H1 (cell line): ENCODE data around the gene LRRFIP1. TPM values are rescaled to one million over a fixed set of nuclear protein-coding genes. Genes with fewer than 3 reads are reported as not detected.

Experiments
- CTCF ChIA-PET: fragments of 300-600 bp; sonication (Branson Sonifier 250); formaldehyde crosslinking; loops from one replicate; lab custom pipeline; 2021; ENCODE audit not compliant: partially characterized antibody; lab: Charles Lee
- POLR2A ChIA-PET: fragments of 300-600 bp; sonication (Branson Sonifier 250); formaldehyde crosslinking; loops from one replicate; lab custom pipeline; 2021; ENCODE audit warnings: inconsistent platforms; ENCODE audit not compliant: partially characterized antibody; lab: Charles Lee
- DNase-seq, 2 experiments: peaks; one replicate each; pipeline versions ENCODE4 v3.0.0 to v3.0.0-alpha.2; 2010 to 2022; ENCODE audit warnings: low spot score in 2 of 2, low read depth in 1 of 2, mixed read lengths in 1 of 2
- FAIRE-seq: peaks from 2 replicates; lab custom pipeline; 2011; peaks lifted over from hg19 to GRCh38; lab: Jason Lieb, UNC
- H2AFZ ChIP-seq: 2 replicates; pipeline ENCODE4 v1.8.1; 2012; ENCODE audit warnings: low read length, inconsistent platforms
- H2AK5ac ChIP-seq: 2 replicates; pipeline ENCODE4 v1.6.1; 2013; ENCODE audit warnings: low read depth, low read length
- H2BK120ac ChIP-seq: replicated peaks from 2 replicates; pipeline ENCODE3; 2013; ENCODE audit warnings: low read depth, low read length, inconsistent platforms
- H2BK12ac ChIP-seq: 2 replicates; pipeline ENCODE4 v1.6.1; 2013; ENCODE audit warnings: low read depth, low read length
- H2BK15ac ChIP-seq: 2 replicates; pipeline ENCODE4 v1.6.1; 2013; ENCODE audit warnings: low read length
- H2BK20ac ChIP-seq: 2 replicates; pipeline ENCODE4 v1.6.1; 2013; ENCODE audit warnings: low read length
- H2BK5ac ChIP-seq: 2 replicates; pipeline ENCODE4 v1.6.1; 2013; ENCODE audit warnings: low read depth, low read length
- H3K14ac ChIP-seq: 2 replicates; pipeline ENCODE4 v1.6.1; 2013; ENCODE audit warnings: inconsistent platforms; ENCODE audit not compliant: insufficient read length
- H3K18ac ChIP-seq: 2 replicates; pipeline ENCODE4 v1.6.1; 2013; ENCODE audit warnings: low read length; ENCODE audit errors: extremely low read depth
- H3K23ac ChIP-seq: 2 replicates; pipeline ENCODE4 v1.6.1; 2013; ENCODE audit warnings: inconsistent platforms; ENCODE audit not compliant: insufficient read length
- H3K23me2 ChIP-seq: 2 replicates; pipeline ENCODE4 v1.6.1; 2013; ENCODE audit warnings: low read depth, low read length
- H3K27ac ChIP-seq: 2 replicates; pipeline ENCODE4 v1.6.1; 2011; ENCODE audit warnings: low read depth, low read length, inconsistent platforms
- H3K27me3 ChIP-seq, 4 experiments: replicated peaks in 1 of 4; 1 replicate in 1 of 4; 2 replicates in 3 of 4; pipeline versions ENCODE4 v1.6.1 to v1.8.1; 2011 to 2013; ENCODE audit warnings: low read length in 3 of 4, mild to moderate bottlenecking in 3 of 4, inconsistent platforms in 2 of 4, mixed read lengths in 2 of 4, moderate library complexity in 1 of 4; ENCODE audit not compliant: control insufficient read depth in 3 of 4, insufficient read depth in 3 of 4; ENCODE audit errors: extremely low read depth in 1 of 4
- H3K36me3 ChIP-seq, 4 experiments: 2 replicates each; pipeline versions ENCODE4 v1.6.1 to v1.8.1; 2011 to 2013; ENCODE audit warnings: mild to moderate bottlenecking in 4 of 4, low read length in 3 of 4, moderate library complexity in 2 of 4, control low read depth in 1 of 4, inconsistent platforms in 1 of 4; ENCODE audit not compliant: insufficient read depth in 4 of 4, control insufficient read depth in 2 of 4
- H3K4ac ChIP-seq: replicated peaks from 2 replicates; pipeline ENCODE3; 2013; ENCODE audit warnings: low read length, low read depth, mixed read lengths, inconsistent platforms; ENCODE audit not compliant: insufficient read length
- H3K4me1 ChIP-seq, 4 experiments: replicated peaks in 1 of 4; 1 replicate in 1 of 4; 2 replicates in 3 of 4; pipeline versions ENCODE4 v1.6.1 to v1.8.1; 2011 to 2013; ENCODE audit warnings: low read length in 3 of 4, inconsistent platforms in 2 of 4, mixed read lengths in 1 of 4; ENCODE audit not compliant: insufficient read depth in 4 of 4, control insufficient read depth in 3 of 4
- H3K4me2 ChIP-seq, 2 experiments: 2 replicates each; pipeline versions ENCODE4 v1.6.1 to v1.8.1; 2011 to 2013; ENCODE audit warnings: low read depth in 2 of 2, low read length in 2 of 2, control low read depth in 1 of 2, inconsistent platforms in 1 of 2, mild to moderate bottlenecking in 1 of 2; ENCODE audit not compliant: insufficient read depth in 1 of 2
- H3K4me3 ChIP-seq, 4 experiments: fragments of 200-600, 300-600 bp in 1 of 4; sonication (generic), shearing (Covaris generic), sonication (Bioruptor Twin) in 1 of 4; 2 replicates each; pipeline versions ENCODE4 v1.5.1 to v1.8.1; 2011 to 2016; ENCODE audit warnings: low read length in 4 of 4, low read depth in 3 of 4, control low read depth in 2 of 4, inconsistent platforms in 2 of 4, mild to moderate bottlenecking in 2 of 4, mixed read lengths in 1 of 4, moderate library complexity in 1 of 4; ENCODE audit not compliant: insufficient read depth in 2 of 4; ENCODE audit errors: extremely low read depth in 1 of 4
- H3K56ac ChIP-seq: replicated peaks from 2 replicates; pipeline ENCODE3; 2013; ENCODE audit warnings: low read depth, mild to moderate bottlenecking, mixed read lengths, low read length, inconsistent platforms; ENCODE audit not compliant: insufficient read length
- H3K79me1 ChIP-seq: 2 replicates; pipeline ENCODE4 v1.6.1; 2013; ENCODE audit warnings: low read depth, low read length, control low read depth
- H3K79me2 ChIP-seq, 2 experiments: 2 replicates each; pipeline versions ENCODE4 v1.6.1 to v1.8.1; 2012 to 2013; ENCODE audit warnings: low read length in 2 of 2, mild to moderate bottlenecking in 2 of 2, inconsistent platforms in 1 of 2; ENCODE audit not compliant: insufficient read depth in 2 of 2, control insufficient read depth in 1 of 2
- H3K9ac ChIP-seq, 4 experiments: replicated peaks in 1 of 4; 1 replicate in 1 of 4; 2 replicates in 3 of 4; pipeline versions ENCODE4 v1.6.1 to v1.8.1; 2011 to 2013; ENCODE audit warnings: low read depth in 3 of 4, low read length in 3 of 4, control low read depth in 2 of 4, mild to moderate bottlenecking in 2 of 4, moderate library complexity in 2 of 4, inconsistent platforms in 1 of 4; ENCODE audit errors: extremely low read depth in 1 of 4
- H3K9me3 ChIP-seq, 2 experiments: 2 replicates each; pipeline versions ENCODE4 v1.6.1 to v1.8.1; 2012 to 2013; ENCODE audit warnings: mild to moderate bottlenecking in 2 of 2, moderate library complexity in 2 of 2, control low read depth in 1 of 2, inconsistent platforms in 1 of 2, low read depth in 1 of 2, low read length in 1 of 2, mixed read lengths in 1 of 2; ENCODE audit not compliant: insufficient read depth in 2 of 2
- H4K20me1 ChIP-seq, 2 experiments: replicated peaks in 1 of 2; 2 replicates each; pipeline versions ENCODE3 to v1.8.1; 2011 to 2013; ENCODE audit warnings: inconsistent platforms in 2 of 2, low read length in 2 of 2, mild to moderate bottlenecking in 1 of 2; ENCODE audit not compliant: insufficient read depth in 2 of 2, control insufficient read depth in 1 of 2
- H4K5ac ChIP-seq: 2 replicates; pipeline ENCODE4 v1.6.1; 2013; ENCODE audit warnings: low read length, low read depth, mixed read lengths, inconsistent platforms; ENCODE audit not compliant: insufficient read length
- H4K8ac ChIP-seq: 2 replicates; pipeline ENCODE4 v1.8.0; 2013; ENCODE audit warnings: mild to moderate bottlenecking, moderate library complexity, low read length, inconsistent platforms; ENCODE audit not compliant: insufficient read depth; ENCODE audit errors: extremely low read depth
- H4K91ac ChIP-seq: replicated peaks from 2 replicates; pipeline ENCODE3; 2013; ENCODE audit warnings: low read length, mixed read lengths, inconsistent platforms; ENCODE audit not compliant: insufficient read length
- BACH1 ChIP-seq: IDR thresholded peaks from 2 replicates; pipeline ENCODE4 v1.6.1; 2012; ENCODE audit warnings: low read length, improper control_type of control experiment
- POU5F1 ChIP-seq: IDR thresholded peaks from 2 replicates; pipeline ENCODE4 v1.6.1; 2011; ENCODE audit warnings: low read depth, mild to moderate bottlenecking, low read length, moderate library complexity
- SIX5 ChIP-seq: IDR thresholded peaks from 2 replicates; pipeline ENCODE4 v1.6.1; 2011; ENCODE audit warnings: mild to moderate bottlenecking, low read depth, low read length
- TAF7 ChIP-seq: optimal IDR thresholded peaks from 2 replicates; pipeline ENCODE3; 2011; ENCODE audit warnings: low read depth, mild to moderate bottlenecking, inconsistent platforms, low read length, moderate library complexity, borderline replicate concordance
- TBP ChIP-seq: IDR thresholded peaks from 2 replicates; pipeline ENCODE4 v1.6.1; 2011; ENCODE audit warnings: low read depth, low read length, improper control_type of control experiment
- WGBS, 2 experiments: shearing (Covaris generic) in 1 of 2; methylation state at CpG; one replicate each; pipeline versions ENCODE4 v1.1.6 to v1.1.7; 2013 to 2015; ENCODE audit warnings: low lambda C conversion rate in 2 of 2, mixed read lengths in 2 of 2, inconsistent platforms in 1 of 2, low coverage in 1 of 2, missing lambda C conversion rate in 1 of 2; ENCODE audit not compliant: insufficient replicate concordance in 2 of 2, insufficient coverage in 1 of 2, insufficient read length in 1 of 2; ENCODE audit errors: extremely low coverage in 1 of 2, missing lambda C conversion rate in 1 of 2; 5-methylcytosine and 5-hydroxymethylcytosine counted together
- polyA plus RNA-seq, 7 experiments: library from polyadenylated mRNA; depleted of rRNA in 3 of 7; stranded (reverse) in 5 of 7; unstranded in 2 of 7; fragments of >200 nt in 5 of 7; fragments of 200-250 nt in 2 of 7; gene quantifications; 1 replicate in 5 of 7; 2 replicates in 1 of 7; 4 replicates in 1 of 7; pipeline versions ENCODE4 v1.2.1 to v1.2.3, GENCODE V29; 2011 to 2013; ENCODE audit warnings: missing spikeins in 2 of 7, mixed read lengths in 2 of 7
- total RNA-seq: library from RNA; stranded (reverse); fragmentation: NEBNext Ultra II Directional; extraction: Animal tissue kit (Norgen Biotek cat#: 25700); gene quantifications from 2 replicates; pipeline ENCODE4 v1.2.1, GENCODE V29; 2021
- TF ChIP-seq, protein P1 (sequence below): IDR thresholded peaks from 2 replicates; pipeline ENCODE4 v1.6.1; 2012; ENCODE audit warnings: low read length, inconsistent platforms

The LRRFIP1 gene
- total and polyA plus RNA-seq, 2 of the 8 experiments (the other 6 are each of a cell fraction or from before 2014, with no cell fraction given): 12.1 to 75.8 TPM

DNA sequence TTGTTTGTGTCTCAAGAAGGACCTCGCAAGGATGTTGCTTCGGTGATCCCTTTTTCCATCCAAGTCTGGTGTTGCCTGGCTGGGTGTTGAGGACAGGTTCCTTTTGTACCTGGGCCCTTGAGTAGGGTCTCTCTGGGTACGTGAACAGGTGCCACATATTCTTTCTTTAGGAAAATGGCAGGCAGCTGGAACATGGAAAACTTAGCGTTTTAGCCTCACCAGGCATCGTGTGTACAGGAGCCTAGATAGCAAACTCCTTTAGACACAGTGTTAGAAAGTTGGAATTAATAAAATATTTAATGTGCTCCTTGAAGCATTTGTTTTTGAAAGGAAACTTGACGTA is 116.9 kb downstream of the LRRFIP1 start:
- Histone ChIP-seq H3K4me3 (no peak overlapping the region), H4K5ac (no peak overlapping the region), H3K14ac (no peak overlapping the region), H3K23ac (no peak overlapping the region), H2BK15ac (no peak overlapping the region), H4K91ac (no peak overlapping the region), H3K36me3 (peaks cover 0 to 3% (median 1%) of the 10 kb centered on the region in 4 experiments; a peak in 1 of 8 replicates), H3K79me1 (peaks cover 4% of the 10 kb centered on the region; the same call in 1 of the 2 replicates), H3K9ac (no peak overlapping the region), H4K8ac (no peak overlapping the region), H3K4me1 (peaks cover 0 to 7% (median 3%) of the 10 kb centered on the region in 4 experiments; a peak in 4 of 7 replicates), H2AFZ (no peak overlapping the region), H3K23me2 (no peaks in the 10 kb centered on the region), H3K56ac (no peak overlapping the region), H2BK120ac (no peak overlapping the region), H3K27me3 (no peaks in the 10 kb centered on the region), H4K20me1 (peaks cover 4 to 8% of the 10 kb centered on the region in 2 experiments), H3K79me2 (peaks cover 0 to 21% of the 10 kb centered on the region in 2 experiments; a peak in 1 of 4 replicates), H2BK5ac (no peak overlapping the region), H3K18ac (no peak overlapping the region), H3K27ac (no peak overlapping the region), H3K4me2 (no peak overlapping the region), H3K9me3 (no peaks in the 10 kb centered on the region), H2BK12ac (no peak overlapping the region), H3K4ac (no peak overlapping the region), H2AK5ac (no peak overlapping the region), H2BK20ac (no peak overlapping the region)
- TF ChIP-seq TBP: no peak
- no peak for TF ChIP-seq TAF7
- no peak for TF ChIP-seq POU5F1
- TF ChIP-seq, protein P1, sequence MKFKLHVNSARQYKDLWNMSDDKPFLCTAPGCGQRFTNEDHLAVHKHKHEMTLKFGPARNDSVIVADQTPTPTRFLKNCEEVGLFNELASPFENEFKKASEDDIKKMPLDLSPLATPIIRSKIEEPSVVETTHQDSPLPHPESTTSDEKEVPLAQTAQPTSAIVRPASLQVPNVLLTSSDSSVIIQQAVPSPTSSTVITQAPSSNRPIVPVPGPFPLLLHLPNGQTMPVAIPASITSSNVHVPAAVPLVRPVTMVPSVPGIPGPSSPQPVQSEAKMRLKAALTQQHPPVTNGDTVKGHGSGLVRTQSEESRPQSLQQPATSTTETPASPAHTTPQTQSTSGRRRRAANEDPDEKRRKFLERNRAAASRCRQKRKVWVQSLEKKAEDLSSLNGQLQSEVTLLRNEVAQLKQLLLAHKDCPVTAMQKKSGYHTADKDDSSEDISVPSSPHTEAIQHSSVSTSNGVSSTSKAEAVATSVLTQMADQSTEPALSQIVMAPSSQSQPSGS: no peak
- no peak for TF ChIP-seq SIX5
- TF ChIP-seq BACH1: no peak
- CTCF ChIA-PET: interaction anchor here (0.9 to 8.1 kb wide), 15 partner anchors 10 to 232 kb away, joined by 3 to 130 read pairs (median 9); no protein-coding TSS in a partner anchor
- FAIRE-seq: no peak
- 90% methylated on average over 6 of the region's 6 CpGs; no CpG with 5 or more reads in 1 of the 2 experiments for WGBS, 2 experiments
- POLR2A ChIA-PET: interaction anchor here (1.3 kb wide), 1 partner anchor 11 kb away, joined by 3 read pairs; no protein-coding TSS in a partner anchor
- no peak for DNase-seq
